HCT116 (cell line): ENCODE data around the gene AK2. TPM values are rescaled to one million over a fixed set of nuclear protein-coding genes. Genes with fewer than 3 reads are reported as not detected.

ENCODE experiments used
- ATAC-seq: fragments of 200-7000 bp; cut with Tn5 transposase; 2 replicates; pipeline ENCODE4 v1.9.1; 2020; ENCODE audit warnings: mild to moderate bottlenecking, moderate library complexity
- BruUV-seq: library from RNA; stranded (reverse); fragments of 400-500 nt; replicated peaks from 2 replicates; lab custom pipeline; 2021; lab: Mats Ljungman, UMichigan
- CTCF ChIA-PET: fragments of 300-600 bp; sonication (Branson Sonifier 250); formaldehyde crosslinking; loops from one replicate; lab custom pipeline; 2021; ENCODE audit warnings: antibody characterized with exemption; lab: Charles Lee
- POLR2A ChIA-PET: fragments of 300-600, 350-600 bp; sonication (Branson Sonifier 250); formaldehyde crosslinking; loops from one replicate; lab custom pipeline; 2021; ENCODE audit warnings: antibody characterized with exemption; lab: Charles Lee
- RAD21 ChIA-PET, 2 experiments: fragments of 300-600 bp; sonication (Branson Sonifier 250); formaldehyde crosslinking; loops; one replicate each; lab custom pipeline; 2023; ENCODE audit warnings: low total read pairs in 2 of 2; ENCODE audit not compliant: uncharacterized antibody in 2 of 2, unreplicated experiment in 2 of 2, low non-redundant PET in 1 of 2; lab: Charles Lee
- DNase-seq: peaks from one replicate; pipeline ENCODE4 v3.0.0-alpha.2; 2010; ENCODE audit warnings: low read depth, low spot score
- H2AFZ ChIP-seq: fragments of 200-600 bp; shearing (Covaris generic), sonication (generic); 2 replicates; pipeline ENCODE4 v1.6.1; 2017; ENCODE audit warnings: low read depth, mixed run types, mixed read lengths, antibody characterized with exemption, low read length; ENCODE audit not compliant: poor library complexity, severe bottlenecking
- H3K27ac ChIP-seq: 2 replicates; pipeline ENCODE4 v1.5.1; 2012; ENCODE audit warnings: low read depth, low read length
- H3K27me3 ChIP-seq: fragments of 200-600 bp; sonication (generic); 2 replicates; pipeline ENCODE4 v1.6.1; 2016; ENCODE audit warnings: mixed run types, low read length, mixed read lengths; ENCODE audit not compliant: insufficient read depth
- H3K36me3 ChIP-seq, 2 experiments: fragments of 200-500 bp in 1 of 2; fragments of 200-600 bp in 1 of 2; sonication (Bioruptor generic) in 1 of 2; sonication (generic) in 1 of 2; 2 replicates each; pipeline versions ENCODE4 v1.5.1 to v1.6.1; 2014 to 2016; ENCODE audit warnings: low read length in 2 of 2, inconsistent platforms in 1 of 2, mixed read lengths in 1 of 2, mixed run types in 1 of 2; ENCODE audit not compliant: insufficient read depth in 2 of 2, control insufficient read depth in 1 of 2
- H3K4me1 ChIP-seq, 2 experiments: fragments of 200-600 bp in 1 of 2; sonication (generic) in 1 of 2; 2 replicates each; pipeline versions ENCODE4 v1.5.1 to v1.6.1; 2012 to 2017; ENCODE audit warnings: low read length in 2 of 2, inconsistent platforms in 1 of 2, mild to moderate bottlenecking in 1 of 2, mixed read lengths in 1 of 2, mixed run types in 1 of 2, moderate library complexity in 1 of 2; ENCODE audit not compliant: insufficient read depth in 2 of 2, control insufficient read depth in 1 of 2
- H3K4me2 ChIP-seq: fragments of 200-600 bp; sonication (generic); 2 replicates; pipeline ENCODE4 v1.6.1; 2017; ENCODE audit warnings: mixed run types, low read length, mixed read lengths
- H3K4me3 ChIP-seq, 2 experiments: fragments of 200-600 bp in 1 of 2; sonication (generic) in 1 of 2; replicated peaks in 1 of 2; 2 replicates each; pipeline ENCODE4 v1.5.1; 2011 to 2016; ENCODE audit warnings: low read length in 2 of 2, control low read depth in 1 of 2, low read depth in 1 of 2, mild to moderate bottlenecking in 1 of 2, mixed read lengths in 1 of 2, mixed run types in 1 of 2
- H3K79me2 ChIP-seq: fragments of 200-600 bp; sonication (generic); 2 replicates; pipeline ENCODE4 v1.6.1; 2017; ENCODE audit warnings: mild to moderate bottlenecking, mixed run types, low read length, moderate library complexity, mixed read lengths; ENCODE audit not compliant: insufficient read depth
- H3K9ac ChIP-seq: fragments of 200-600 bp; sonication (generic); 2 replicates; pipeline ENCODE4 v1.6.1; 2016; ENCODE audit warnings: low read length, mixed read lengths
- H3K9me2 ChIP-seq: fragments of 200-600 bp; sonication (generic), shearing (Covaris generic); 2 replicates; pipeline ENCODE4 v1.6.1; 2017; ENCODE audit warnings: mixed run types, mild to moderate bottlenecking, moderate library complexity; ENCODE audit not compliant: insufficient read depth
- H3K9me3 ChIP-seq, 2 experiments: fragments of 200-500 bp in 1 of 2; fragments of 200-600 bp in 1 of 2; sonication (Bioruptor generic) in 1 of 2; sonication (generic) in 1 of 2; 2 replicates each; pipeline ENCODE4 v1.6.1; 2014 to 2017; ENCODE audit warnings: low read length in 2 of 2, mixed read lengths in 2 of 2, inconsistent platforms in 1 of 2, low read depth in 1 of 2, mild to moderate bottlenecking in 1 of 2, mixed run types in 1 of 2, moderate library complexity in 1 of 2; ENCODE audit not compliant: control insufficient read depth in 1 of 2, insufficient read depth in 1 of 2
- H4K20me1 ChIP-seq: fragments of 200-600 bp; sonication (generic), shearing (Covaris generic); 2 replicates; pipeline ENCODE4 v1.6.1; 2017; ENCODE audit warnings: mixed run types, mild to moderate bottlenecking, moderate library complexity; ENCODE audit not compliant: insufficient read depth
- CEBPB ChIP-seq: IDR thresholded peaks from 2 replicates; pipeline ENCODE4 v1.6.1; 2012; ENCODE audit warnings: low read depth
- CTCF ChIP-seq, 3 experiments: fragments of 200-600 bp in 1 of 3; sonication (generic) in 1 of 3; IDR thresholded peaks in 2 of 3; conservative IDR thresholded peaks in 1 of 3; 2 replicates each; pipeline ENCODE4 v1.5.1; 2012 to 2017; ENCODE audit warnings: low read depth in 2 of 3, low read length in 2 of 3, antibody characterized with exemption in 1 of 3, borderline replicate concordance in 1 of 3, control low read depth in 1 of 3, mild to moderate bottlenecking in 1 of 3, mixed read lengths in 1 of 3, mixed run types in 1 of 3, moderate library complexity in 1 of 3; ENCODE audit not compliant: insufficient read depth in 1 of 3
- EGR1 ChIP-seq: IDR thresholded peaks from 2 replicates; pipeline ENCODE4 v1.6.1; 2012; ENCODE audit warnings: low read depth
- ELF1 ChIP-seq: IDR thresholded peaks from 2 replicates; pipeline ENCODE4 v1.6.1; 2012; ENCODE audit warnings: low read depth, borderline replicate concordance
- EZH2 ChIP-seq: fragments of 200-600 bp; sonication (generic); IDR thresholded peaks from 2 replicates; pipeline ENCODE4 v1.6.1; 2017; ENCODE audit warnings: antibody characterized with exemption, mixed run types
- FOSL1 ChIP-seq: IDR thresholded peaks from 2 replicates; pipeline ENCODE4 v1.6.1; 2012; ENCODE audit warnings: low read depth
- JUND ChIP-seq: IDR thresholded peaks from 2 replicates; pipeline ENCODE4 v1.6.1; 2012
- MAX ChIP-seq: IDR thresholded peaks from 2 replicates; pipeline ENCODE4 v1.6.1; 2012
- POLR2A ChIP-seq: IDR thresholded peaks from 2 replicates; pipeline ENCODE4 v1.7.0; 2011; ENCODE audit warnings: borderline replicate concordance; ENCODE audit not compliant: insufficient read depth, insufficient read length; ENCODE audit errors: extremely low read depth
- RAD21 ChIP-seq: IDR thresholded peaks from 2 replicates; pipeline ENCODE4 v1.6.1; 2012; ENCODE audit warnings: low read depth, mild to moderate bottlenecking
- TCF7L2 ChIP-seq: IDR thresholded peaks from 2 replicates; pipeline ENCODE4 v1.7.0; 2011; ENCODE audit warnings: borderline replicate concordance, inconsistent platforms; ENCODE audit not compliant: insufficient read depth, insufficient read length; ENCODE audit errors: extremely low read depth
- ZBTB33 ChIP-seq: IDR thresholded peaks from 2 replicates; pipeline ENCODE4 v1.6.1; 2011; ENCODE audit warnings: mild to moderate bottlenecking, low read length, moderate library complexity; ENCODE audit not compliant: insufficient replicate concordance; ENCODE audit errors: extremely low read depth
- ZNF274 ChIP-seq: fragments of 200-500 bp; sonication (Bioruptor generic); IDR thresholded peaks from 2 replicates; pipeline ENCODE4 v1.6.1; 2014; ENCODE audit warnings: mild to moderate bottlenecking, low read depth, low read length, inconsistent platforms
- intact Hi-C: fragments of 100-400 bp; cut with micrococcal nuclease; formaldehyde crosslinking; loops from 2 replicates; pipeline ENCODE4 v1.10.0; 2022
- total RNA-seq: library from RNA; stranded (reverse); gene quantifications from one replicate; pipeline ENCODE4 v1.2.1, GENCODE V29; 2021; ENCODE audit not compliant: unreplicated experiment

The AK2 gene
- total RNA-seq, 1 experiment from 2014 or later = 233 TPM

- Histone ChIP-seq H3K9me3 (no peaks in the 10 kb centered on the region), H3K27ac (peak overlapping the region; percentile 70), H3K36me3 (peaks cover 2 to 17% of the 10 kb centered on the region in 2 experiments; a peak in 3 of 4 replicates), H2AFZ (no peak overlapping the region), H3K4me2 (peak overlapping the region; percentile 83), H3K4me1 (peaks cover 10 to 13% of the 10 kb centered on the region in 2 experiments; a peak in 3 of 4 replicates), H3K27me3 (no peaks in the 10 kb centered on the region), H3K9me2 (no peaks in the 10 kb centered on the region), H3K9ac (peak overlapping the region; percentile 95), H3K79me2 (peaks cover 56% of the 10 kb centered on the region), H4K20me1 (peaks cover 15% of the 10 kb centered on the region; the same call in 1 of the 2 replicates), H3K4me3 (peak overlapping the region; percentile 83 to 98)
- peak; percentile 26 for ATAC-seq
- TF ChIP-seq EZH2 = no peak
- peak; percentile 72 for TF ChIP-seq MAX
- TF ChIP-seq ELF1 = no peak
- TF ChIP-seq ZNF274 = no peak
- no peak for TF ChIP-seq CEBPB
- intact Hi-C loops = loop anchor here (2.0 to 5.0 kb wide), 2 partner anchors 15 to 219 kb away; partner anchors contain the start of genes S100PBP and YARS1
- TSS peak; percentile 71 for BruUV-seq
- CTCF ChIA-PET = no interaction called here
- RAD21 ChIA-PET = no interaction called here
- no peak for DNase-seq
- POLR2A ChIA-PET = interaction anchor here (1.7 kb wide), 1 partner anchor 11 kb away, joined by 4 read pairs; no protein-coding TSS in a partner anchor
These were observed 595 bp downstream of the AK2 start for GRCh38 chr1:33036051-33036525.

GRCh38 chr1:33032126-33032869 is 4.4 kb downstream of the AK2 start:
- Histone ChIP-seq H3K9me3 (no peaks in the 10 kb centered on the region), H4K20me1 (peaks cover 21% of the 10 kb centered on the region; the same call in 1 of the 2 replicates), H3K9ac (no peak overlapping the region), H3K79me2 (peaks cover 94% of the 10 kb centered on the region), H3K27ac (no peak overlapping the region), H3K36me3 (peaks cover 7 to 20% of the 10 kb centered on the region in 2 experiments; a peak in 3 of 4 replicates), H3K27me3 (no peaks in the 10 kb centered on the region), H3K4me2 (no peak overlapping the region), H3K9me2 (no peaks in the 10 kb centered on the region), H3K4me1 (peaks cover 10 to 12% of the 10 kb centered on the region in 2 experiments; a peak in 3 of 4 replicates), H2AFZ (no peak overlapping the region), H3K4me3 (no peak overlapping the region)
- ChIA-PET RAD21 (no interaction called here), POLR2A (no interaction called here), CTCF (no interaction called here)
- no TSS peak for BruUV-seq
- DNase-seq (no peak), ATAC-seq (no peak)
- intact Hi-C loops = no loop called here
- TF ChIP-seq TCF7L2 (no peak), MAX (no peak), ZNF274 (no peak), EGR1 (no peak), CEBPB (no peak), FOSL1 (no peak), POLR2A (no peak), ELF1 (no peak), RAD21 (no peak), ZBTB33 (no peak), CTCF (IDR thresholded peaks at IDR 0.05 in 2 of 3, conservative IDR thresholded peaks at IDR 0.05 in 1 of 3; ENCODE audit: borderline replicate concordance in 1 of 3, insufficient read depth in 1 of 3, low read depth in 2 of 3, low read length in 2 of 3) (no peak), JUND (no peak)
